Stimulated activated CD8-positive, alpha-beta memory T cell treated with anti-CD3 and anti-CD28 coated beads, Interleukin-4, amount 100 ng/mL, for 4 hours (primary cell): Measurements from ENCODE around the gene CNKSR3.

Source experiments
- DNase-seq, 2 donors: peaks; one replicate each; pipeline ENCODE4 v3.0.0-alpha.2; 2020; ENCODE audit warnings: low read depth in 2 of 2, low spot score in 1 of 2

The CNKSR3 gene

DNA sequence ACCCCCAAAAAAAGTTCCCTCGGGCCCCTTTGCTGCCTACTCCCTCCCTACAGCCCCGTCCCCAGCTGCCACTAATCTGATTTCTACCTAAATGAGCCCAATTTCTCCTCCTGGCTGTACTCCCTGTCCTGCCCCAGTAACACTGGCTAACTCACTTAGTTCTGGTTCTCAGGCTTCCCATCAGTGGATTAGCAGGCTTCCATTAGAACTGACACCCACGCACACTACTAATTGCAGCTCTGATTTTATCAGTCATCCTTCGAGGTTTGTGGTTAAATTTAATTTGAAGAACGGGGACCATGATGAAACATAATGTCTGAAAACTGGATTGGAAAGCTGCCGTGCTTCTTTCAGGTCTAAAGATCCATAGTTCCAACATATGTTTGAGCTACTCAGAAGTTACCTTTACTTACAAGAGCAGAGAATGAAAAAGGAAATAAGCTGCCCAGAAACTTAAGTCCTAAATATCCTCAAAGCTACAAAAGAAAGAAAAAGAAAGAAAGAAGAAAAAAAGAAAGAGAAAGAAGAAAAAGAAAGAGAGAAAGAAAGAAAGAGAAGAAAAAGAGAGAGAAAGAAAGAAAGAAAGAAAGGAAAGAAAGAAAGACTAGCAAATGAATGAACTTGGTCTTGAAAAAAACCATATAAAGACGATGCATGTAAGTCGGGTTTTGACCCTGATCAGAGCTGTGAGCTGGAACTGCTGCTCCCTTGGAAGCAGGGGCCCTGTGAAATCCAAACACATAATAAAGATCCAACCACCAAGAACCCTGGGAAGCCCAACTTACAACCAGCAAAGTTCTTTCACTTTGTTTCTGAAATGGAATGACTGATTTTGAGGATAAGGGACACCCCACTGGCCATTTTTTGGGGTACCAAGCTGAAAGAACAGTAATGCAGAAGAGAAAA lies 51.7 kb downstream of the CNKSR3 start:
- no peak for DNase-seq

DNA sequence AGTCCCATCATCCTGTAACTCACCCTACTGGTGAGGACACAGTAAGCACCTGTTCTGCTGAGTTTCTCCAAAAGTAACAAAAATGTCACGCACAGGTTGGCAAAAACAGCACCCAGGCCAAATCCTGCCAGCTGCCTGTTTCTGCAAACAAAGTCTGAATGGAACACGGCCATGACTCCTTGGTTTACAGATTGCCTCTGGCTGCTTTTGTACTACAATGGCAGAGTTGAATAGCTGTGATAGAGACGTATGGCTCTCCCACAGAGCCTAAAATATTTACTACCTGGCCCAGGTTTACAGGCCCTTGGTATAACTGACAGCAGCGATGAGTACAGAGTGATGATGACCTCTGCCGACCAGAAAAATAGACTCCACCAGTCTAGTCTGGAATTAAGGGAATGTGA lies 52.6 kb downstream of the CNKSR3 start:
- DNase-seq, result no peak

DNA sequence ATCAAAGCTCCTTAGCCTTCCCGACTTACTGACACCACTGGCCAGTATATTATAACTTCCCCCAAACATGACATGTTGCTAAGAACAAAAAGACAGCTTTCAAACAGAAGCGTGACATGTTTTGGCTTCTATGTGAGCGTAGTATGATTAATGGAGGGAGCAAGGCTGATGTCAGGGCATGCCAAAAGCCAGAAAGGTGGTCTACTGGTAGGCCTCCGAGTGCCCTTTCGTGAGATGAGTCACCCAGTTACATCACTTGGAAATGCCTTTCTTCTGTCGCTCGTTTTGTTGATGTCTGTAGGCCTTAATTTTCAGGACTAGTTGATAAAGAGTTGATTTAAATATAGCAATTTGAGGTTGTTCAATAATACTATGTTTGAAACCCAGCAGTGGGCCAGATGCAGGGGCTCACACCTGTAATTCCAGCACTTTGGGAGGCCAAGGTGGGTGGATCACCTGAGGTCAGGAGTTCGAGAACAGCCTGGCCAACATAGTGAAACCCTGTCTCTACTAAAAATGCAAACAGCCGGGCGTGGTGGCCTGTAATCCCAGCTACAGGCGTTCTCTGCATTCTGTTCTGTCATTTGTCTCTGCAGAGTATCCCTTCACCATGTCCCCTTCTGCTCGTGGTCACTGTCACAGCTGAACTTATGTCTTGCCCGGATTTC lies 53.3 kb downstream of the CNKSR3 start:
- DNase-seq, result no peak

DNA sequence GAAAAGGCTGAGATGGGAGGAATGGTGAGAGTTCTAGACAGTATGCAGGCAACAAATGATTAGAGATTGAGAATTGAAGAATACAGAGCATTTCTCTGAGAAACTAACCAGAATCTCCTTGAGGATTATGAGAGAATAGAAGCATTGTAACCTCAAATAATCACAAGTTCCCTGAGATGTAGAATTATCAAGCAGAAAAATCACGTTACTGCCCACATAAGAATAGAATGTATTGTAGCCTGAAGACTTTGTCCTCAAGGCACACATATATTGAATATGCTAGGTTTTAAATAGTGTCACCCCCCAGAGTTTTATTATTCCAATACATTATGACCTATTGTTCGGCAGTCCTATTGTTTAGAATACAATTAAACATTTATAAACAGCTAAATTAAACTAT lies 57.2 kb downstream of the CNKSR3 start:
- DNase-seq, result no peak

DNA sequence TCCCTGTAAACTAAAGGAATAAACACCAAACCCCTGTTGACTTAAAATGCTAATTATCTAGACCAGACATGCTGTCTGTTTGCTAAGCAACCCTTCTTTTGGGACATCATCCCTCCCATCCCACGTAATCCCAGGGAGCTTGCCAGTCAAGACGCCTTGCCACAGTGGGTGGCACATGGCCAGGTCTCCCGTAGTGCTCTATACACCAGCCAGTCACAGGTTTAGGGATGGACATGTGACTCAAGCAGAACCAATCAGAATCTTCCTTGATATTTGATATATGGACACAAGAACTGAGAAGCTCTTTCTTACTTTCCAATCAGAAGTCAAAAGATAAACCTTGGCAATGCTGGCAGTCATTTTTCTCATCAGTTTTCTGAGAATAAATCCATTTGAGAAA lies 60.0 kb downstream of the CNKSR3 start:
- DNase-seq, result no peak

- DNase-seq, result no peak
Measured at GRCh38 chr6:154448448-154449096, 61.9 kb downstream of the CNKSR3 start.

GRCh38 chr6:154447954-154448353 lies 62.5 kb downstream of the CNKSR3 start:
- DNase-seq, result no peak

DNA sequence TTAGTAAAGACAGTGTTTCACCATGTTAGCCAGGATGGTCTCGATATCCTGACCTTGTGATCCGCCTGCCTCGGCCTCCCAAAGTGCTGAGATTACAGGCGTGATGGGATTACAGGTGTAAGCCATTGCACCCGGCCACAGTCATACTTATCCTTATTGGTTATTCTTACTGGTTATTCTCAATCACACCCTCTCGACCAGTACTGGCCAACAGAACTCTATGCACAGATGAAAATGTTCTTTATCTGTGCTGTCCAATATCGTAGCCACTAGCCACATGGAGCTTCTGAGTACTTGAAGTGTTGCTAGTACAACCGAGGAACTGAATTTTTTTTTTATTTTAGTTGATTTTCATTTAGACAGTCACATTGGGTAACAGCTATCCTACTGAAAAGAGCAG lies 63.5 kb downstream of the CNKSR3 start:
- DNase-seq, result no peak

- no peak for DNase-seq
Measured at GRCh38 chr6:154445417-154445816, 65.1 kb downstream of the CNKSR3 start.

- DNase-seq, result no peak
Measured at GRCh38 chr6:154441995-154442310, 68.5 kb downstream of the CNKSR3 start.

DNA sequence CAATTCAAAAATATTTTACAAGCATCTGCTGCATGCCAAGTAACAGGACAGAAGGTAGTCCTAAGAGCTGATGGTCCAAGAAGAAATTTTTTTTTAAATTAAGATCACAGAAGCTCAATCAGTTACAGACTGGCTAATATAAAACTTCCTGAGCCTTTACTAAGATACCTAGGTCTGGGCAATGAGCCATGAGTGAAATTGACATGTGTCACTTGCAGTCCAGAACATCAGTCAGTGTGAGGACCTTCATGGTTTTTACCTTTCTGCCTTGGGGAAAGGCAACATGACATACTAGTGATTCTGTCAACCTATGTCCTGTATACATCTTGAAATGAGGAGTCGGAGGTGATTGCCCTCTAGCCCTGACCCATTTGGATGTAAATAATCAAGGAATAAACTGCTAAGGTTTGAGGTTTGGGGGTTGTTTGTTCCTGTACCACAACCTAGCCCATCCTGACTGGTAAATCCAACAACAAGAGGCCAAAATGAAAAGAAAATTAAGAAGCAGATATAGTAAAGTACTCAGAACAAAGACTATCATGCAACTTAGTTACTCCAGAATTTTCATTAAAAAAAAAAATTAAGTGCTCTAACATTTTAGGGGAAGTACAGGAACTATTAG lies 70.0 kb downstream of the CNKSR3 start:
- DNase-seq, result no peak

DNA sequence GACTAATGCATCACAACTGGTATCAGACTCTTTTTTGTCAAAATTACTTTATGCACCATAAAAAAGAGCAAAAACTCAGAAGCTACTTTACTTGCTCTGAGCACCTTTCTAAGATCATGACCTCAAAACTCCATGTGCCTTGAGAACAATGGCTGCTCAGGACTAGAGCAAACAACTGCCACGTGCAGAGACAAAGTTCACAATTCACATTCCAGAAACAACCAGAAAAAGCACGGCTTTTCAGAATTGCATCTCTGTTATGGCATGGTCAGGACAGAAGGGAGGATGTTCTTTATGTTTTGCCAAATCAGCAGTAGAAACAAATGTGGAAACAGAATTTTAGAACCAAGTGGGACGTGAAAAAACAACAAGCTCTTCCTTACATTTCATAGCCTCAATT lies 70.5 kb downstream of the CNKSR3 start:
- no peak for DNase-seq

DNA sequence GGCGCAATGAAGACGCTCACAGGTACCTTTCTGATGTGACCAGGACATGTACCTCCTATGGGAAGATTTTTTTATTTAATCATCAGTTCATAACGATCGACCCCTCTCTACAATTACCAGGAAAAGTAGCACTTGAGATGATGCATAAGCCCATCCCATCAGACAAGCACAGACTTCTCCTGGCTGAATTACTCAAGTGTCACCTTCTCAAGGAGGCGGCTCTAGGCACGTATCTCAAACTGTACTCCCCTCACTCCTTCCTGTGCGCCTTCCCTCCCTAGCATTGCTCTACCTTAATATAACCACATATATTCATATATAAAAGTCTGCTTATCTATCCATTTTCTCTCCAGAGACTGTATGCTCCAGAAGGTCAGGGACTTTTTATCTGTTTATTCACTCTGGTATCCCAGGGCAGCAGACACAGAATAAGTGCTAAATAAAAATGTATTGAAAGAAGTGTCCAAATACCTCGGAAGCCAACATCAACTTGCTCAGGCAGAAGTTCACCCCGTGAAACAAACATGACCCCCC lies 71.5 kb downstream of the CNKSR3 start:
- no peak for DNase-seq

DNA sequence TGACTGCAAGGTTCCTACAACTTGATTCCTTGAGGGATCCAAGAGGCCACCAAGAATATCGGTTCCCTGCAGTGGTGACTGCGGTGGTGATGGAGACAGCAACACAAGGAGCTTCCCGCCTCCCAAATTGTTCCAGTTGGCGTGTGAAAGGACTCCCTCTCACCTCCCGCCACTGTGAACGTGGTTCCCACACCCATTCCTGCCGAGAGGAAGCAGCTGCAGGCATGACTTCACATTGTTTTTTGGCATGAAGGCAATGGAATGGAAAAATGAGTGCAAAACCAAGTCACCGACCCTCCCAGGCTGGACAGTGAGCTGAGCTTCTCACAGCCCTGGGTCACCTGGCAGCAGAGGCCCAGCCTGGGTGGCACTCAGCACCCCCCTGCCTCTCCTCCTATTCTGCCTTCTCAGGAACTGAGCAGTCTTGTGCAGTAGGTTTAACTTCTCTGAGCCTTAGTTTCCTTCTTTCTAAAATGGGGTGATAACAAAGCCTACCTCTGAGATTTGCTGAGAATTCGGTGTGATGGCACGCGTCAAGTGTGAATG lies 75.0 kb downstream of the CNKSR3 start:
- no peak for DNase-seq

GRCh38 chr6:154434662-154435061 lies 75.8 kb downstream of the CNKSR3 start:
- DNase-seq, result no peak

- no peak for DNase-seq
Measured at GRCh38 chr6:154433477-154434241, 76.8 kb downstream of the CNKSR3 start.

GRCh38 chr6:154432533-154433476 lies 77.7 kb downstream of the CNKSR3 start:
- DNase-seq, result no peak

DNA sequence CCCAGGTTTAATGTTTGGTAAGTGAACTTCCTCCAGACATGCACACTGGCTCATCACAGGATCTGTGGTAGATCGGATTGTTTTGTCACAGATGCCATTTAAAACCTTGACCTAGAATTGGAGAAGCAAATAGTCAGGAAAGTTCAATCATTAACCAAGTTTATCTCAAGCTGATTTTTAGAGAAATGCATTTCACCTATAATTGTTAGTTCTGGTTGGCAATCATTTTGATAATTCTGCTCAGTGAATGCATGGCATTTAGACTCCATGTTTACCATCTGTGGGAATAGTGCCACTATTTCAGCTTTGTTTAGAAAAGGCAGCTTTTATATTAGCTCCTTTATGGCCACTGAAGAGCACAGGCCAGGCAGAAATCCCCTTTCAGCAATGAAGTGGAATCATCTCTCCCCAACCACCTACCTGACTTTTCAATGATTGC lies 80.0 kb downstream of the CNKSR3 start:
- no peak for DNase-seq

- no peak for DNase-seq
Measured at GRCh38 chr6:154429711-154430110, 80.8 kb downstream of the CNKSR3 start.
